Measurements from ENCODE around the gene DACT2.

DNA sequence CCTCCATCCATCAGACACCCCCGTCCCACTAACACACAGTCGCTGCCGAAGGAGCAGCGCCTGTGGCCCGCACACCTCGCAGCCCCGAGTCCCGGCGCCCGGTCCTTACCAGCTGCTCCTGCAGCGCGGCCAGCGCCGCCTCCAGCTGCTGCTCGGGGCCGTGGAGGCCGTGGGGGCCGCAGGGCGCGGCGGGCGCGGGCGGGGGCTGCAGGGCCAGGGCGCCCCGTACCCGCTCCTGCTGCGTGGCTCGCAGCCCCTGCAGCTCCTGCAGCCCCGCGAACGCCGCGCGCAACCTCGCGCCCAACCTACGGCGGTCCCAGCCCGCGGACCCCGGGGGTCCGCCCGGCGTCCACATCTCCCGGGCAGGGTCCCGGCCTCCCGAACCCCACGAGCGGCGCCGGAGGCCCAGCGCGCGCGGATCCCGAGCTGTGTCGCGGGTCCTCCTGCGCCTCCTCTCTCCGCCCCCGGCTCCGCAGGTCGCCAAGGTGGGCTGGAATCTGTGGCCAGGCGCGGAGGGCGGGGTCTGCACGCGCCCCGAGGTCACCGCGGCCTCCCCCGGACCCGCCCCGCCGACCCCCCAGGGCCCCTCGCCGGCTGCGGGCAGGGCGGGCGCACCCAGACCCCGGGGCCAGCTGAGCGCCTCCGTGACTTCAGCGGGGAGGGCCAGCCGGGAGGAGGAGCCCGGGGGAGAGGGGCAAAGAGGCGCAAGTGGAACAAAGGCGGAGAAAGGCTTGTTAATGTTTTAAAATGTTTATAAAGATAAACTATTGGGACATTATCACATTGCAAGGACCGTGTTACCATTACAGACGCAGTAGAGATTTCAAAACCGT lies at the start of gene DACT2:
- TF ChIP-seq POLR2AphosphoS5 (IDR thresholded peaks at IDR 0.05), result no peak
- TF ChIP-seq CTCF (IDR thresholded peaks at IDR 0.05), result no peak
- TF ChIP-seq EP300 (IDR thresholded peaks at IDR 0.05), result no peak

Data from suprapubic skin (tissue), 4 donors.